WTC11 (cell line): Measurements from ENCODE around the gene ST6GALNAC3. TPM values are rescaled to one million over a fixed set of nuclear protein-coding genes. Genes with fewer than 3 reads are reported as not detected.

Experiments used
- ATAC-seq: fragments of 200-7000 bp; cut with Tn5 transposase; 2 replicates; pipeline ENCODE4 v1.10.0; 2021; ENCODE audit warnings: mild to moderate bottlenecking, moderate library complexity
- CTCF ChIA-PET: fragments of 300-600 bp; sonication (Branson Sonifier 250); formaldehyde crosslinking; loops from one replicate; lab custom pipeline; 2021; ENCODE audit warnings: antibody characterized with exemption; lab: Charles Lee
- POLR2A ChIA-PET: fragments of 350-600 bp; sonication (Branson Sonifier 250); formaldehyde crosslinking; loops from one replicate; lab custom pipeline; 2021; ENCODE audit warnings: antibody characterized with exemption; lab: Charles Lee
- DNase-seq: peaks from one replicate; pipeline ENCODE4 v3.0.0; 2021; ENCODE audit warnings: low spot score
- H3K27ac Mint-ChIP-seq: 2 replicates; pipeline ENCODE4 v1.8.0; 2021; ENCODE audit warnings: mixed read lengths
- H3K27me3 Mint-ChIP-seq: 2 replicates; pipeline ENCODE4 v1.8.0; 2021; ENCODE audit warnings: low read depth, mild to moderate bottlenecking, moderate library complexity, mixed read lengths
- H3K36me3 Mint-ChIP-seq: 2 replicates; pipeline ENCODE4 v1.8.0; 2021; ENCODE audit warnings: mixed read lengths
- H3K4me1 Mint-ChIP-seq: 2 replicates; pipeline ENCODE4 v1.8.0; 2022; ENCODE audit warnings: mixed read lengths
- H3K4me3 Mint-ChIP-seq: 2 replicates; pipeline ENCODE4 v1.8.0; 2021; ENCODE audit warnings: mild to moderate bottlenecking, moderate library complexity, mixed read lengths
- H3K9me3 Mint-ChIP-seq: 2 replicates; pipeline ENCODE4 v1.8.0; 2021; ENCODE audit warnings: mixed read lengths
- EMX1 ChIP-seq: fragments of 250-450 bp; sonication (Bioruptor Pico); IDR thresholded peaks from 2 replicates; pipeline ENCODE4 v1.8.0; 2021; ENCODE audit warnings: mild to moderate bottlenecking
- ESRRA ChIP-seq: sonication (generic); formaldehyde crosslinking; IDR thresholded peaks from 2 replicates; pipeline ENCODE4 v1.8.1; 2022; ENCODE audit warnings: mild to moderate bottlenecking, missing genetic modification reagents, borderline replicate concordance
- ETV6 ChIP-seq: sonication (generic); formaldehyde crosslinking; IDR thresholded peaks from 2 replicates; pipeline ENCODE4 v1.8.1; 2022; ENCODE audit warnings: mild to moderate bottlenecking, missing genetic modification reagents
- FOXJ3 ChIP-seq: sonication (generic); formaldehyde crosslinking; IDR thresholded peaks from 2 replicates; pipeline ENCODE4 v1.9.0; 2021; ENCODE audit warnings: missing genetic modification reagents, mild to moderate bottlenecking, borderline replicate concordance
- FOXK1 ChIP-seq: sonication (generic); formaldehyde crosslinking; IDR thresholded peaks from 2 replicates; pipeline ENCODE4 v1.8.0; 2022; ENCODE audit warnings: mild to moderate bottlenecking, moderate library complexity, missing genetic modification reagents
- GABPB1 ChIP-seq: sonication (generic); formaldehyde crosslinking; IDR thresholded peaks from 2 replicates; pipeline ENCODE4 v1.8.1; 2023; ENCODE audit warnings: mild to moderate bottlenecking, missing genetic modification reagents
- GRHL2 ChIP-seq: fragments of 250-450 bp; sonication (Bioruptor Pico); IDR thresholded peaks from 2 replicates; pipeline ENCODE4 v1.8.0; 2022; ENCODE audit warnings: mild to moderate bottlenecking, moderate library complexity; ENCODE audit not compliant: insufficient replicate concordance, severe bottlenecking
- JAZF1 ChIP-seq: fragments of 250-450 bp; sonication (Bioruptor Pico); IDR thresholded peaks from 2 replicates; pipeline ENCODE4 v1.9.0; 2021; ENCODE audit warnings: moderate library complexity, mild to moderate bottlenecking, inconsistent platforms
- NFATC4 ChIP-seq: fragments of 250-450 bp; sonication (Bioruptor Pico); IDR thresholded peaks from 2 replicates; pipeline ENCODE4 v1.9.0; 2021; ENCODE audit warnings: mild to moderate bottlenecking
- NFYB ChIP-seq: sonication (generic); formaldehyde crosslinking; conservative IDR thresholded peaks from 2 replicates; pipeline ENCODE4 v1.8.0; 2022; ENCODE audit warnings: low read depth, missing genetic modification reagents
- NR1H2 ChIP-seq: sonication (generic); formaldehyde crosslinking; IDR thresholded peaks from 2 replicates; pipeline ENCODE4 v1.9.0; 2021; ENCODE audit warnings: mild to moderate bottlenecking, moderate library complexity, missing genetic modification reagents
- SOX15 ChIP-seq: fragments of 250-450 bp; sonication (Bioruptor Pico); IDR thresholded peaks from 2 replicates; pipeline ENCODE4 v1.9.0; 2021; ENCODE audit warnings: mild to moderate bottlenecking
- TCF7 ChIP-seq: sonication (generic); formaldehyde crosslinking; IDR thresholded peaks from 2 replicates; pipeline ENCODE4 v1.8.0; 2022; ENCODE audit warnings: mild to moderate bottlenecking, low read depth, missing genetic modification reagents, moderate library complexity
- TEAD1 ChIP-seq: sonication (generic); formaldehyde crosslinking; IDR thresholded peaks from 2 replicates; pipeline ENCODE4 v1.8.0; 2022; ENCODE audit warnings: mild to moderate bottlenecking, missing genetic modification reagents
- TP53 ChIP-seq: sonication (generic); formaldehyde crosslinking; IDR thresholded peaks from 2 replicates; pipeline ENCODE4 v1.8.1; 2023; ENCODE audit warnings: mild to moderate bottlenecking, missing genetic modification reagents
- ZBTB21 ChIP-seq: sonication (generic); formaldehyde crosslinking; IDR thresholded peaks from 2 replicates; pipeline ENCODE4 v1.8.1; 2023; ENCODE audit warnings: mild to moderate bottlenecking, missing genetic modification reagents, borderline replicate concordance
- ZNF138 ChIP-seq: sonication (generic); formaldehyde crosslinking; conservative IDR thresholded peaks from 2 replicates; pipeline ENCODE4 v1.8.1; 2022; ENCODE audit warnings: mild to moderate bottlenecking, moderate library complexity, missing genetic modification reagents
- ZNF219 ChIP-seq: sonication (generic); formaldehyde crosslinking; IDR thresholded peaks from 2 replicates; pipeline ENCODE4 v1.8.0; 2023; ENCODE audit warnings: missing genetic modification reagents, mild to moderate bottlenecking, borderline replicate concordance
- ZNF416 ChIP-seq: fragments of 250-450 bp; sonication (Bioruptor Pico); IDR thresholded peaks from 2 replicates; pipeline ENCODE4 v1.9.0; 2021; ENCODE audit warnings: mild to moderate bottlenecking, inconsistent platforms
- total RNA-seq: library from RNA; stranded (reverse); gene quantifications from 3 replicates; pipeline ENCODE4 v1.2.3, GENCODE V29; 2021
- TF ChIP-seq, protein P1 (sequence below): sonication (generic); formaldehyde crosslinking; IDR thresholded peaks from 2 replicates; pipeline ENCODE4 v1.8.1; 2023; ENCODE audit warnings: mild to moderate bottlenecking, missing genetic modification reagents, borderline replicate concordance
- TF ChIP-seq, protein P2 (sequence below): sonication (generic); formaldehyde crosslinking; IDR thresholded peaks from 2 replicates; pipeline ENCODE4 v1.8.1; 2023; ENCODE audit warnings: mild to moderate bottlenecking, moderate library complexity, missing genetic modification reagents
- TF ChIP-seq, protein P3 (sequence below): fragments of 250-450 bp; sonication (Bioruptor Pico); IDR thresholded peaks from 2 replicates; pipeline ENCODE4 v1.8.0; 2021; ENCODE audit warnings: mild to moderate bottlenecking
- TF ChIP-seq, protein P4 (sequence below): fragments of 250-450 bp; sonication (Bioruptor Pico); IDR thresholded peaks from 2 replicates; pipeline ENCODE4 v1.9.0; 2021; ENCODE audit warnings: mild to moderate bottlenecking, borderline replicate concordance

The ST6GALNAC3 gene
- total RNA-seq, 1 experiment from 2014 or later, result 11.9 TPM

DNA sequence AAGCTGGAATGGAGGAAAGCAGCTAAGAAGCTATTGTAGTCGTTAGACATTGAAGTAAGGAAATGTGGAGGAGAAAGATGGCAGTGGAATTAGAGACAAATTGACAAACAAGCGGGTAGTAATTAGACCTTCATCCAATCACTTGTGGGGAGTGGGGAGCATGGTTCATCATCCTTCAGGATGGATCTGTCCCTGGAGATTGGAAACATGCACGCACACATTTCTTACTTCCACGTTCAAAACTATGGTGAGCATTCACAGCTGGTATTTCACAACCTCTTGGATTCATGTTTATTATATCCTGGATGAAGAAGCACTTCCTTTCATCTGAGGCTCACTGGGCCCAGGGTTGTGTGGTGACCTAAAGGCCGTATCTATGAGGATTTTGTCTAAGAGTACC is 188.1 kb downstream of the ST6GALNAC3 start (continued):
- TF ChIP-seq, protein P1, sequence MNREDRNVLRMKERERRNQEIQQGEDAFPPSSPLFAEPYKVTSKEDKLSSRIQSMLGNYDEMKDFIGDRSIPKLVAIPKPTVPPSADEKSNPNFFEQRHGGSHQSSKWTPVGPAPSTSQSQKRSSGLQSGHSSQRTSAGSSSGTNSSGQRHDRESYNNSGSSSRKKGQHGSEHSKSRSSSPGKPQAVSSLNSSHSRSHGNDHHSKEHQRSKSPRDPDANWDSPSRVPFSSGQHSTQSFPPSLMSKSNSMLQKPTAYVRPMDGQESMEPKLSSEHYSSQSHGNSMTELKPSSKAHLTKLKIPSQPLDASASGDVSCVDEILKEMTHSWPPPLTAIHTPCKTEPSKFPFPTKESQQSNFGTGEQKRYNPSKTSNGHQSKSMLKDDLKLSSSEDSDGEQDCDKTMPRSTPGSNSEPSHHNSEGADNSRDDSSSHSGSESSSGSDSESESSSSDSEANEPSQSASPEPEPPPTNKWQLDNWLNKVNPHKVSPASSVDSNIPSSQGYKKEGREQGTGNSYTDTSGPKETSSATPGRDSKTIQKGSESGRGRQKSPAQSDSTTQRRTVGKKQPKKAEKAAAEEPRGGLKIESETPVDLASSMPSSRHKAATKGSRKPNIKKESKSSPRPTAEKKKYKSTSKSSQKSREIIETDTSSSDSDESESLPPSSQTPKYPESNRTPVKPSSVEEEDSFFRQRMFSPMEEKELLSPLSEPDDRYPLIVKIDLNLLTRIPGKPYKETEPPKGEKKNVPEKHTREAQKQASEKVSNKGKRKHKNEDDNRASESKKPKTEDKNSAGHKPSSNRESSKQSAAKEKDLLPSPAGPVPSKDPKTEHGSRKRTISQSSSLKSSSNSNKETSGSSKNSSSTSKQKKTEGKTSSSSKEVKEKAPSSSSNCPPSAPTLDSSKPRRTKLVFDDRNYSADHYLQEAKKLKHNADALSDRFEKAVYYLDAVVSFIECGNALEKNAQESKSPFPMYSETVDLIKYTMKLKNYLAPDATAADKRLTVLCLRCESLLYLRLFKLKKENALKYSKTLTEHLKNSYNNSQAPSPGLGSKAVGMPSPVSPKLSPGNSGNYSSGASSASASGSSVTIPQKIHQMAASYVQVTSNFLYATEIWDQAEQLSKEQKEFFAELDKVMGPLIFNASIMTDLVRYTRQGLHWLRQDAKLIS (CRISPR knock-in tag), result no peak
- TF ChIP-seq FOXJ3 (CRISPR knock-in tag), result no peak
- TF ChIP-seq, protein P2, sequence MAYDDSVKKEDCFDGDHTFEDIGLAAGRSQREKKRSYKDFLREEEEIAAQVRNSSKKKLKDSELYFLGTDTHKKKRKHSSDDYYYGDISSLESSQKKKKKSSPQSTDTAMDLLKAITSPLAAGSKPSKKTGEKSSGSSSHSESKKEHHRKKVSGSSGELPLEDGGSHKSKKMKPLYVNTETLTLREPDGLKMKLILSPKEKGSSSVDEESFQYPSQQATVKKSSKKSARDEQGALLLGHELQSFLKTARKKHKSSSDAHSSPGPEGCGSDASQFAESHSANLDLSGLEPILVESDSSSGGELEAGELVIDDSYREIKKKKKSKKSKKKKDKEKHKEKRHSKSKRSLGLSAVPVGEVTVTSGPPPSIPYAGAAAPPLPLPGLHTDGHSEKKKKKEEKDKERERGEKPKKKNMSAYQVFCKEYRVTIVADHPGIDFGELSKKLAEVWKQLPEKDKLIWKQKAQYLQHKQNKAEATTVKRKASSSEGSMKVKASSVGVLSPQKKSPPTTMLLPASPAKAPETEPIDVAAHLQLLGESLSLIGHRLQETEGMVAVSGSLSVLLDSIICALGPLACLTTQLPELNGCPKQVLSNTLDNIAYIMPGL (CRISPR knock-in tag), result no peak
- TF ChIP-seq NFYB (CRISPR knock-in tag), result no peak
- TF ChIP-seq SOX15 (CRISPR knock-in tag), result no peak

DNA sequence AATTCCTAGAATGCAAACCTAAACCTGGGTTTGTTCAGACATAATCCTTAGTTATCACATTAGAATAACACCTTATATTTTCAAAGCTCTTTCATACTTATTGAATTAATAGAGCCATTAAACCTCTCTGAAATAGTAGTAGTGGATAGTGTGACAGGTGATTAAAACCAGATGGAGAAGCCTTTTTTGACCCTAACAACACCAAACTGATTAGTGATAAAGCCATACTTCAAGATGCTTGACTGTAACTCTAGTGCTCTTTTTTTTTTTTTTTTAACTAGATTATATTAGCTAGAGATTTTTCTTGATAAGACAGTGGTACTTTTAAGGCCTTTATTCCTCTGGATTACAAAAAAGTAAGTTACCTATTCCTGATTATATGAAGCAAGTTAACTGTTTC is 190.1 kb downstream of the ST6GALNAC3 start:
- Mint-ChIP-seq H3K27ac (no peak overlapping the region), H3K27me3 (no peaks in the 10 kb centered on the region), H3K9me3 (peaks cover 6% of the 10 kb centered on the region; the same call in 1 of the 2 replicates), H3K4me3 (no peak overlapping the region), H3K36me3 (no peaks in the 10 kb centered on the region), H3K4me1 (peaks cover 24% of the 10 kb centered on the region)
- no peak for DNase-seq
- ChIA-PET POLR2A (no interaction called here), CTCF (no interaction called here)
- ATAC-seq, result no peak
- no peak for TF ChIP-seq ZNF219 (CRISPR knock-in tag)

DNA sequence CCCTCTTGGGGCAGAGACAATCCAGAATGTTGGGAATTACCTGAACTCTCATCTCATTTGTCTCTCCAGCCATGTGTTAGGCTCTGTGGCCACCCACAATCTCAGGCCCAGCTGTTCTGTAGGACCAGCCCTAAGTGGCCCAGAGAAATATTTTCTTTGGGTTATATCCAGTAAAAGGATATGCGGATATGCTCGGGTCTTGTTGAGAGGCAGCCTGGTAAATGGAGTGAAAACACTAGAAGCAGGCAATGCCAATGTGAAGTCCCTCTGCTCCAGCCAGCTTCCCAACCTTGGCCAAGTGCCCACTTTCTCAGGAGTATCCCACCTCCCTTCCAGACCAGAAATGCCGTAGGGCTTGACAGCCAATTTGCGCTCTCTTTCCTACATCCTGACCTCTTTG is 192.2 kb downstream of the ST6GALNAC3 start:
- Mint-ChIP-seq H3K4me3 (no peak overlapping the region), H3K4me1 (peaks cover 31% of the 10 kb centered on the region), H3K27ac (no peak overlapping the region), H3K9me3 (peaks cover 6% of the 10 kb centered on the region; the same call in 1 of the 2 replicates), H3K36me3 (no peaks in the 10 kb centered on the region), H3K27me3 (no peaks in the 10 kb centered on the region)
- ChIA-PET POLR2A (no interaction called here), CTCF (no interaction called here)
- TF ChIP-seq EMX1 (no peak), NFATC4 (CRISPR knock-in tag) (no peak), ZNF416 (no peak), TCF7 (CRISPR knock-in tag) (no peak), GRHL2 (CRISPR knock-in tag) (no peak), ESRRA (CRISPR knock-in tag) (no peak), TP53 (CRISPR knock-in tag) (no peak), GABPB1 (CRISPR knock-in tag) (no peak), TEAD1 (no peak), ETV6 (CRISPR knock-in tag) (no peak), ZBTB21 (CRISPR knock-in tag) (no peak), NR1H2 (CRISPR knock-in tag) (no peak), SOX15 (CRISPR knock-in tag) (no peak), FOXJ3 (CRISPR knock-in tag) (no peak), FOXK1 (CRISPR knock-in tag) (no peak), JAZF1 (CRISPR knock-in tag) (no peak), ZNF138 (no peak)
- TF ChIP-seq, protein P3, sequence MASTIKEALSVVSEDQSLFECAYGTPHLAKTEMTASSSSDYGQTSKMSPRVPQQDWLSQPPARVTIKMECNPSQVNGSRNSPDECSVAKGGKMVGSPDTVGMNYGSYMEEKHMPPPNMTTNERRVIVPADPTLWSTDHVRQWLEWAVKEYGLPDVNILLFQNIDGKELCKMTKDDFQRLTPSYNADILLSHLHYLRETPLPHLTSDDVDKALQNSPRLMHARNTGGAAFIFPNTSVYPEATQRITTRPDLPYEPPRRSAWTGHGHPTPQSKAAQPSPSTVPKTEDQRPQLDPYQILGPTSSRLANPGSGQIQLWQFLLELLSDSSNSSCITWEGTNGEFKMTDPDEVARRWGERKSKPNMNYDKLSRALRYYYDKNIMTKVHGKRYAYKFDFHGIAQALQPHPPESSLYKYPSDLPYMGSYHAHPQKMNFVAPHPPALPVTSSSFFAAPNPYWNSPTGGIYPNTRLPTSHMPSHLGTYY (CRISPR knock-in tag), result no peak
- TF ChIP-seq, protein P4, sequence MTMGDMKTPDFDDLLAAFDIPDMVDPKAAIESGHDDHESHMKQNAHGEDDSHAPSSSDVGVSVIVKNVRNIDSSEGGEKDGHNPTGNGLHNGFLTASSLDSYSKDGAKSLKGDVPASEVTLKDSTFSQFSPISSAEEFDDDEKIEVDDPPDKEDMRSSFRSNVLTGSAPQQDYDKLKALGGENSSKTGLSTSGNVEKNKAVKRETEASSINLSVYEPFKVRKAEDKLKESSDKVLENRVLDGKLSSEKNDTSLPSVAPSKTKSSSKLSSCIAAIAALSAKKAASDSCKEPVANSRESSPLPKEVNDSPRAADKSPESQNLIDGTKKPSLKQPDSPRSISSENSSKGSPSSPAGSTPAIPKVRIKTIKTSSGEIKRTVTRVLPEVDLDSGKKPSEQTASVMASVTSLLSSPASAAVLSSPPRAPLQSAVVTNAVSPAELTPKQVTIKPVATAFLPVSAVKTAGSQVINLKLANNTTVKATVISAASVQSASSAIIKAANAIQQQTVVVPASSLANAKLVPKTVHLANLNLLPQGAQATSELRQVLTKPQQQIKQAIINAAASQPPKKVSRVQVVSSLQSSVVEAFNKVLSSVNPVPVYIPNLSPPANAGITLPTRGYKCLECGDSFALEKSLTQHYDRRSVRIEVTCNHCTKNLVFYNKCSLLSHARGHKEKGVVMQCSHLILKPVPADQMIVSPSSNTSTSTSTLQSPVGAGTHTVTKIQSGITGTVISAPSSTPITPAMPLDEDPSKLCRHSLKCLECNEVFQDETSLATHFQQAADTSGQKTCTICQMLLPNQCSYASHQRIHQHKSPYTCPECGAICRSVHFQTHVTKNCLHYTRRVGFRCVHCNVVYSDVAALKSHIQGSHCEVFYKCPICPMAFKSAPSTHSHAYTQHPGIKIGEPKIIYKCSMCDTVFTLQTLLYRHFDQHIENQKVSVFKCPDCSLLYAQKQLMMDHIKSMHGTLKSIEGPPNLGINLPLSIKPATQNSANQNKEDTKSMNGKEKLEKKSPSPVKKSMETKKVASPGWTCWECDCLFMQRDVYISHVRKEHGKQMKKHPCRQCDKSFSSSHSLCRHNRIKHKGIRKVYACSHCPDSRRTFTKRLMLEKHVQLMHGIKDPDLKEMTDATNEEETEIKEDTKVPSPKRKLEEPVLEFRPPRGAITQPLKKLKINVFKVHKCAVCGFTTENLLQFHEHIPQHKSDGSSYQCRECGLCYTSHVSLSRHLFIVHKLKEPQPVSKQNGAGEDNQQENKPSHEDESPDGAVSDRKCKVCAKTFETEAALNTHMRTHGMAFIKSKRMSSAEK, result no peak
- no peak for DNase-seq
- no peak for ATAC-seq
